ENCODE measurements around the gene ACOX3. TPM values are rescaled to one million over a fixed set of nuclear protein-coding genes. Genes with fewer than 3 reads are reported as not detected.

The ACOX3 gene
- total RNA-seq, 2 donors from 2014 or later = 32.8 to 66.1 TPM

DNA sequence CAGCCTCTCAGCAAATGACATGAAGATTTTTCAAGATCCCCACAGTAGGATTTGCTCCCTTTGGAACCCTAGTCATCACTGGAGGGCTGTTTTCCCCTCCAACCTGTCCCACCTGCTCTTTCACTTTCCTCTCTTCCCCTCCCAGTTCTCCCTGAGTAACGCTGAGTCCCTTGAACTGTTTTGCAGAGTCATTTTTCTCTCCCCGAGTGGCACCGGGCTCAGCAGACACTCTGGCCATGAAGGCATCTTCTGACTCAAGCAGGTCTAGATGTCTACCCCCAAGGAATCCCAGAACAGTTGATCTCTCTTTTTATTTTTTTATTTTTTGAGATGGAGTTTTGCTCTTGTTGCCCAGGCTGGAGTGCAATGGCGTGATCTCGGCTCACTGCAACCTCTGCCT lies 118.8 kb downstream of the ACOX3 start:
- no peak for ATAC-seq
- intact Hi-C loops (cut with DNase I) = loop anchor here in 1 of 2 donors (5.0 kb wide), 1 partner anchor 81 kb away; no protein-coding TSS in a partner anchor
- DNase-seq = no peak

DNA sequence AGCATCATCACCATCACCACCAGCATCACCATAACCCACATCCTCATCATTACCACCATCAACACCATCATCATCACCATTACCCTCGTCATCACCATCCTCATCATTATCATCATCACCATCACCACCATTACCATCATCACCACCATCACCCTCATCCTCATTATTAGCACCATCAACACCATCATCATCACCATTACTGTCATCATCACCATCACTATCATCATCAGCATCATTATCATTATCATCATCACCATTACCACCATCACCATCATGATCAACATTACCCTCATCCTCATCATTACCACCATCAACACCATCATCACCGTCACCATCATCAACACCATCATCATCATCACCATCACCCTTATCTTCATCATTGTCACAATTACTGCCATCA lies 119.3 kb downstream of the ACOX3 start:
- intact Hi-C loops (cut with DNase I) = loop anchor here in 1 of 2 donors (5.0 kb wide), 1 partner anchor 81 kb away; no protein-coding TSS in a partner anchor
- DNase-seq = no peak
- ATAC-seq = no peak

DNA sequence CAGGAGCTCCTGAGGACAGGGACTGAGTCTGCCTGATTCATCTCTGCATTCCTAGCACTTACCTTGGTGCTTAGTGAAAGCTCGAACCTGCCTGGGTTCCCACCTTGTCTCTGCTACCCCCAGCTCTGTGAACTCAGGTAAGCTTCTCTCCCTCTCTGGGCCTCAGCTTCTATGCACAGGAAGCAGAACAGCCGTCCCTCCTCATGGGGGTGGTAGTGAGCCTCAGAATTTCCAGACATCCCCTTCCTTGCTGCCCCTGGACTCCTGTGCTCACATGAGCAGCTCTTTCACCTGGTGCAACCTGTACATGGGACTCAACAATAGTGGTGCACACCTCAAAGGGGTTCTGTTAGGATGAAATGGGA lies 120.2 kb downstream of the ACOX3 start:
- DNase-seq (peak; percentile 15), ATAC-seq (peak in 1 of 2 donors; percentile 17)
- intact Hi-C loops (cut with DNase I) = loop anchor here in 1 of 2 donors (5.0 kb wide), 1 partner anchor 82 kb away; no protein-coding TSS in a partner anchor

DNA sequence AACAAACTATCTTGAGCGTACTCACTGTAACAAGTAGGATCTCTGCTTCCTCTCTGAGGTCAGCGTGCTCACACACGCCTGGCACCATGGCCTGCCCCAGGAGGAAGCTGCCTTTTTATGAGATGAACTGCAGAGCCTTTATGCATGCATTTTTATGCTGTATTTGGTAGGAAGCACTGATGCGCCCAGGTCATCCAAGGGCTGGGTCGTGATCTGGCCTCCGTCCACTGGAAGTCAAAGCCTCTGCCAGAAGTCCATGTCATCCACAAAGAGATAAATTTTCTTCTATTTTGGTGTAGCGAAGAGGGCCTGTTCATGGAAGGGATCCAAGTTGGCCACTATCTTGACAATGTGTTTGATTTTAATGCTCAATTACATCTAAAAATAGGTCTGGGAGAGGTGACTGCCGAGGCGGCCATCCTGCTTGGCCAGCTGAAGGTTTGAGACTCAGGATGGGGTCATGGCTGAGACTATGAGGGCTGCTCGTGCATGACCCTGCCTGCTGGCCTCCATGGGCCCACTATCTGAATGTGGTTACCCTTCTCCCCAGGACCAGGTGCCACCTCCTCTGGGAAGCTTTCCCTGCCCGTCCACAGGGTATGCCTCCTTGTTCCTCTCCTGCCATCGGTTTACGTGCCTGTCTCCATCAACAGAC lies 120.7 kb downstream of the ACOX3 start:
- DNase-seq (peak; percentile 58), ATAC-seq (peak; percentile 74 to 78)
- intact Hi-C loops (cut with DNase I) = loop anchor here in 1 of 2 donors (5.0 kb wide), 1 partner anchor 82 kb away; no protein-coding TSS in a partner anchor

DNA sequence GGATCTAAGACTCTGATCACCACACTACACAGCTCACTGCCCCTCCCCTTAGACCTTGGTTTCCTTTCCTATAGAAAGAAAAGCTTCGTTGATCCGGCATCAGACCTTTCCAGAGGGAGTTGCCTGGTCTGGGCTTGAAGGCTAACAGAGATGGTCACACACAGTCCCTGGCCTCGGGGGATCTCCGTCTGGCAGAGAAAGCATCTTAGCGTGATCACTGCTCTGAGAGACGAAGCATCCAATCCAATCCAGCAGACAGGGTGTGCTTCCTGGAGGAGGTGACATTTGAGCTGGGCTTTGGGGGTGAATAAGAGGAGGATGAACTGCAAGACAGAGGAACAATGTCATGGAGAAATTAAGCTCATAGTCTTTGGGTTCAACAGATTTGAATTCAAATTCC lies 121.5 kb downstream of the ACOX3 start:
- no peak for DNase-seq
- intact Hi-C loops (cut with DNase I) = no loop called here

DNA sequence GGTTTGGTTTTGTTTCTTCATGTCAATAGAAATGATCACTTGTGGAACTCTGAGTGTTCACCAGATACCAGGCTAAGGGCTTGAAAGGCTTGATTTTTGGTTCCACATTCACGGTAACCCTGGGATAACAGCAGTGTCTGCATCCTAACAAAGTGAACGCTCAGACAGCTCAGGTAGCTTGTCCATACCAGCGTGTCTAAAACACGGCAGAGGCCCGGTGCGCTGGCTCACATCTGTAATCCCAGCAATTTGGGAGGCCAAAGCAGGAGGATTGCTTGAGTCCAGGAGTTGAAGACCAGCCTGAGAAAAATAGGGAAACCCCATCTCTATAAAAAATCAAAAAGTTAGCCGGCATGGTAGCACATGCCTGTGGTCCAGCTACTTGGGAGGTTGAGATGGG lies 122.0 kb downstream of the ACOX3 start:
- DNase-seq = no peak
- intact Hi-C loops (cut with DNase I) = no loop called here
- no peak for ATAC-seq

More for the DNA sequence above, 121.5 kb downstream of the ACOX3 start:
- ATAC-seq = no peak

DNA sequence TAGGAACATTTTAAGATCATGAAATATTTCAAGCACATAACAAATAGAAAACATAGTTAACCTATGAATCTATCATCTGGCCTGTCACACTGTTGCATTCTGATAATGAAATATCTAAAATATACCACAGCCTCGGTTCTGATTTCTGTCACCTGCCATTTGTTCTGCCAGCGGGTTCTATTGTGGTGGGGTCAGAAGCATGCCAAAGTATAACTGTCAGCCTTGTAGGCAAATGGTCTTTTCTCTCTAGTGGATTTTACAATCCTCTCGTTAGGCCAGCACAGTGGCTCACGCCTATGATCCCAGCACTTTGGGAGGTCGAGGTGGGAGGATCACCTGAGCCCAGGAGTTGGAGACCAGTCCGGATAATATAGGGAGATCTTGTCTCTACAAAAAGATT lies 123.0 kb downstream of the ACOX3 start:
- ATAC-seq = no peak
- intact Hi-C loops (cut with DNase I) = no loop called here

DNA sequence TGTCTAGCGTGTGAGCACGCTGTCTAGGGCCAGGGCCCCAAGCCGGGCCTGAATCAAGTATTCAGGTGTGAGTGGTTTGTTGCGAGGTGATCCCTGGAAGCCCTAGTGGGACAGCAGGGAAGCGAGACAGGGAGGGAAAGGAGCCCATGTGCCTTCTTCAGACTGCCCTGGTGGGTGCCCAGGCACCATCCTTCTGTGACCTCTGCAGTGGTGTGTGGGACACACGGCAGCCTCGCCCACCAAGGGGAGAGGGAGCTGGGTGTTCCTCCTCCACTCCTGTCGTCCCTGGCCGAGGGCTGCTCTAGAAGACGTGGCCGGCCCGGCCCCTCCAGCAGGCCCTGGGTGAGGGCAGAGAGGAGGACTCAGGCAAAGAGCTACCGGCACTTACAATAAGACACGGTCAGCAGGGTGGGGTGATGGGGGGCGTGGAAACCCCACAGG lies 123.6 kb downstream of the ACOX3 start:
- intact Hi-C loops (cut with DNase I) = no loop called here
- DNase-seq = peak; percentile 11
- no peak for ATAC-seq

More for the DNA sequence above, 123.0 kb downstream of the ACOX3 start:
- DNase-seq = peak; percentile 13

Other genes with a start within 250 kb of the ACOX3 start
- gene SH3TC1, start 241.4 kb downstream of the ACOX3 start, total RNA-seq = 10 to 100 TPM; 11.7 to 30.9 TPM
- 10 to 100 TPM; 48.5 to 78.2 TPM for gene HTRA3, start 171.0 kb downstream of the ACOX3 start, total RNA-seq
- gene TRMT44, start 54 bp upstream of the ACOX3 start, total RNA-seq = 10 to 100 TPM in 1 of 2 donors, 1 to 10 TPM in 1; 8.8 to 13.6 TPM
- under 1 TPM in 1 of 2 donors, not detected in 1; 0.06 TPM for gene GPR78, start 139.7 kb upstream of the ACOX3 start, total RNA-seq
- 1 to 10 TPM; 1.8 to 2.2 TPM for gene CPZ, start 152.0 kb upstream of the ACOX3 start, total RNA-seq